ENCODE measurements around the gene NTM. TPM values are rescaled to one million over a fixed set of nuclear protein-coding genes. Genes with fewer than 3 reads are reported as not detected.

NTM gene
- total and polyA plus RNA-seq, 2 donors (not counting 1 experiment from before 2014, with no cell fraction given): 12.3 to 28.6 TPM

- Histone ChIP-seq H3K4me1 (ENCODE audit: control insufficient read depth, extremely low read depth, insufficient read depth, low read length) (no peaks in the 10 kb centered on the region), H4K20me1 (ENCODE audit: control insufficient read depth, extremely low read depth, insufficient read depth, low read length) (no peaks in the 10 kb centered on the region), H3K27ac (ENCODE audit: insufficient read depth, low read length) (no peak overlapping the region), H3K4me3 (replicated peaks in 1 of 4; ENCODE audit: control extremely low read depth in 1 of 4, insufficient read depth in 1 of 4, low read depth in 3 of 4, low read length in 4 of 4) (no peak overlapping the region), H3K9me3 (ENCODE audit: control insufficient read depth, insufficient read depth, low read depth, low read length) (no peaks in the 10 kb centered on the region), H3K4me2 (ENCODE audit: extremely low read depth, insufficient read depth, low read length) (no peak overlapping the region), H2AFZ (ENCODE audit: low read length) (no peak overlapping the region), H3K9ac (ENCODE audit: insufficient read depth, low read length) (no peak overlapping the region), H3K27me3 (ENCODE audit: control insufficient read depth, insufficient read depth, low read length) (no peaks in the 10 kb centered on the region), H3K79me2 (ENCODE audit: control insufficient read depth, insufficient read depth, low read length) (no peaks in the 10 kb centered on the region), H3K36me3 (ENCODE audit: control insufficient read depth, insufficient read depth, low read length) (no peaks in the 10 kb centered on the region)
- no peak for TF ChIP-seq EZH2 (IDR thresholded peaks at IDR 0.05; ENCODE audit: low read length, missing control alignments)
- no peak for TF ChIP-seq CTCF (conservative IDR thresholded peaks at IDR 0.05 in 1 of 2, IDR thresholded peaks at IDR 0.05 in 1 of 2; ENCODE audit: low read depth in 1 of 2, low read length in 2 of 2)
- DNase-seq (ENCODE audit: low read depth in 2 of 2): no peak
Measured at GRCh38 chr11:131458421-131458820, 88.0 kb downstream of the NTM start.

- Histone ChIP-seq H3K79me2 (ENCODE audit: control insufficient read depth, insufficient read depth, low read length) (no peaks in the 10 kb centered on the region), H3K4me1 (ENCODE audit: control insufficient read depth, extremely low read depth, insufficient read depth, low read length) (no peaks in the 10 kb centered on the region), H3K36me3 (ENCODE audit: control insufficient read depth, insufficient read depth, low read length) (no peaks in the 10 kb centered on the region), H2AFZ (ENCODE audit: low read length) (no peak overlapping the region), H3K27ac (ENCODE audit: insufficient read depth, low read length) (no peak overlapping the region), H3K4me2 (ENCODE audit: extremely low read depth, insufficient read depth, low read length) (no peak overlapping the region), H3K9ac (ENCODE audit: insufficient read depth, low read length) (no peak overlapping the region), H4K20me1 (ENCODE audit: control insufficient read depth, extremely low read depth, insufficient read depth, low read length) (no peaks in the 10 kb centered on the region), H3K9me3 (ENCODE audit: control insufficient read depth, insufficient read depth, low read depth, low read length) (no peaks in the 10 kb centered on the region), H3K4me3 (replicated peaks in 1 of 4; ENCODE audit: control extremely low read depth in 1 of 4, insufficient read depth in 1 of 4, low read depth in 3 of 4, low read length in 4 of 4) (no peak overlapping the region), H3K27me3 (ENCODE audit: control insufficient read depth, insufficient read depth, low read length) (no peaks in the 10 kb centered on the region)
- TF ChIP-seq EZH2 (IDR thresholded peaks at IDR 0.05; ENCODE audit: low read length, missing control alignments): no peak
- no peak for TF ChIP-seq CTCF (conservative IDR thresholded peaks at IDR 0.05 in 1 of 2, IDR thresholded peaks at IDR 0.05 in 1 of 2; ENCODE audit: low read depth in 1 of 2, low read length in 2 of 2)
- DNase-seq (ENCODE audit: low read depth in 2 of 2): no peak
Measured at GRCh38 chr11:131460931-131461330, 90.5 kb downstream of the NTM start.

GRCh38 chr11:131462622-131463021, 92.2 kb downstream of the NTM start:
- TF ChIP-seq EZH2 (IDR thresholded peaks at IDR 0.05; ENCODE audit: low read length, missing control alignments) (no peak), CTCF (conservative IDR thresholded peaks at IDR 0.05 in 1 of 2, IDR thresholded peaks at IDR 0.05 in 1 of 2; ENCODE audit: low read depth in 1 of 2, low read length in 2 of 2) (no peak)

More at GRCh38 chr11:131462622-131463021, 92.2 kb downstream of the NTM start:
- Histone ChIP-seq H3K9ac (ENCODE audit: insufficient read depth, low read length) (no peak overlapping the region), H3K4me3 (replicated peaks in 1 of 4; ENCODE audit: control extremely low read depth in 1 of 4, insufficient read depth in 1 of 4, low read depth in 3 of 4, low read length in 4 of 4) (no peak overlapping the region), H3K9me3 (ENCODE audit: control insufficient read depth, insufficient read depth, low read depth, low read length) (no peaks in the 10 kb centered on the region), H4K20me1 (ENCODE audit: control insufficient read depth, extremely low read depth, insufficient read depth, low read length) (no peaks in the 10 kb centered on the region), H3K4me2 (ENCODE audit: extremely low read depth, insufficient read depth, low read length) (no peak overlapping the region), H3K27me3 (ENCODE audit: control insufficient read depth, insufficient read depth, low read length) (no peaks in the 10 kb centered on the region), H3K79me2 (ENCODE audit: control insufficient read depth, insufficient read depth, low read length) (no peaks in the 10 kb centered on the region), H3K27ac (ENCODE audit: insufficient read depth, low read length) (no peak overlapping the region), H3K36me3 (ENCODE audit: control insufficient read depth, insufficient read depth, low read length) (no peaks in the 10 kb centered on the region), H2AFZ (ENCODE audit: low read length) (no peak overlapping the region), H3K4me1 (ENCODE audit: control insufficient read depth, extremely low read depth, insufficient read depth, low read length) (no peaks in the 10 kb centered on the region)
- no peak for DNase-seq (ENCODE audit: low read depth in 2 of 2)
